ENCODE data around the gene NUDT2. TPM values are rescaled to one million over a fixed set of nuclear protein-coding genes. Genes with fewer than 3 reads are reported as not detected.
A peak's percentile ranks its signal among the peaks of the same experiment; 100 is the strongest.
"Not testable (repeated sequence)": the region's sequence is repeated elsewhere in the genome, so short reads cannot be mapped to it uniquely, and the experiment has no call there.

NUDT2 gene
- total and polyA plus RNA-seq, 7 experiments from 2014 or later = 7.5 to 63.3 (median 23.2) TPM

- no peak for DNase-seq
- no peak for ATAC-seq
- Mint-ChIP-seq H3K36me3 (peaks cover 5 to 24% (median 8%) of the 10 kb centered on the region in 5 donors), H3K4me3 (no peak overlapping the region), H3K4me1 (peaks cover 0 to 2% (median 0%) of the 10 kb centered on the region in 7 donors), H3K27me3 (no peaks in the 10 kb centered on the region), H3K9me3 (no peaks in the 10 kb centered on the region), H3K27ac (no peak overlapping the region)
- no peaks in the 10 kb centered on the region for H3K9me3 ChIP-seq (ENCODE audit: control insufficient read depth in 2 of 3, low read length in 3 of 3)
- CTCF ChIA-PET = no interaction called here
- H3K36me3 ChIP-seq (ENCODE audit: control insufficient read depth in 2 of 3, insufficient read depth in 3 of 3, low read length in 3 of 3) = peaks cover 0 to 3% (median 0%) of the 10 kb centered on the region in 3 experiments
- no peaks in the 10 kb centered on the region for H3K27me3 ChIP-seq (ENCODE audit: control insufficient read depth in 2 of 2, insufficient read depth in 2 of 2, low read length in 2 of 2)
- intact Hi-C loops (cut with micrococcal nuclease) = no loop called here
- POLR2A ChIA-PET = no interaction called here
- H3K4me3 ChIP-seq (ENCODE audit: low read length) = no peak overlapping the region
- no peaks in the 10 kb centered on the region for H3K4me1 ChIP-seq (ENCODE audit: control insufficient read depth in 2 of 2, insufficient read depth in 2 of 2, low read length in 2 of 2)
- no peak overlapping the region for H3K27ac ChIP-seq (ENCODE audit: low read depth, low read length)
Measured at GRCh38 chr9:34349324-34349723, 20.0 kb downstream of the NUDT2 start.

GRCh38 chr9:34352122-34352652, 22.8 kb downstream of the NUDT2 start:
- DNase-seq; H3K9me3 ChIP-seq (ENCODE audit: control insufficient read depth in 2 of 3, low read length in 3 of 3); H3K4me1 Mint-ChIP-seq; H3K27ac Mint-ChIP-seq; H3K4me3 ChIP-seq (ENCODE audit: low read length); H3K27me3 Mint-ChIP-seq; H3K36me3 ChIP-seq (ENCODE audit: control insufficient read depth in 2 of 3, insufficient read depth in 3 of 3, low read length in 3 of 3); intact Hi-C loops (cut with micrococcal nuclease); H3K4me3 Mint-ChIP-seq; H3K4me1 ChIP-seq (ENCODE audit: control insufficient read depth in 2 of 2, insufficient read depth in 2 of 2, low read length in 2 of 2); H3K27me3 ChIP-seq (ENCODE audit: control insufficient read depth in 2 of 2, insufficient read depth in 2 of 2, low read length in 2 of 2); ATAC-seq; POLR2A ChIA-PET; H3K27ac ChIP-seq (ENCODE audit: low read depth, low read length): not testable (repeated sequence)
- Mint-ChIP-seq H3K9me3 (peaks cover 0 to 22% (median 7%) of the 10 kb centered on the region in 11 donors), H3K36me3 (peaks cover 17 to 32% (median 22%) of the 10 kb centered on the region in 5 donors)
- CTCF ChIA-PET = interaction anchor here (0.7 kb wide), 1 partner anchor 95 kb away, joined by 3 read pairs; no protein-coding TSS in a partner anchor

DNA sequence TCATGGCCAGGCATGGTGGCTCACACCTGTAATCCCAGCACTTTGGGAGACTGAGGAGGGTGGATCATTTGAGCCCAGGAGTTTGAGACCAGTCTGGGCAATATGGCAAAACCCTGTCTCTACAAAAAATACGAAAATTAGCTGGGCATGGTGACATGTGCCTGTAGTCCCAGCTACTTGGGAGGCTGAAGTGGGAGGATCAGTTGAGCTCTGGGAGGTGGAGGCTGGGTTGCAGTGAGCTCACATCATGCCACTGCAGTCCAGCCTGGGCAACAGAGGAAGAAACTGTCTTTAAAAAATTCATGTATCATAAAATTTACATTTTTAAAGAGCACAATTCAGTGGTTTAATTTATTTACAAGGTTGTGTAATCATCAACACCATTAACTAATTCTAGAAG, 23.6 kb downstream of the NUDT2 start:
- H3K27me3 ChIP-seq (ENCODE audit: control insufficient read depth in 2 of 2, insufficient read depth in 2 of 2, low read length in 2 of 2); H3K4me3 Mint-ChIP-seq; POLR2A ChIA-PET; ATAC-seq; H3K4me3 ChIP-seq (ENCODE audit: low read length); H3K27me3 Mint-ChIP-seq; H3K27ac ChIP-seq (ENCODE audit: low read depth, low read length); H3K4me1 Mint-ChIP-seq; H3K27ac Mint-ChIP-seq; H3K4me1 ChIP-seq (ENCODE audit: control insufficient read depth in 2 of 2, insufficient read depth in 2 of 2, low read length in 2 of 2); intact Hi-C loops (cut with micrococcal nuclease); H3K36me3 ChIP-seq (ENCODE audit: control insufficient read depth in 2 of 3, insufficient read depth in 3 of 3, low read length in 3 of 3); DNase-seq; H3K9me3 ChIP-seq (ENCODE audit: control insufficient read depth in 2 of 3, low read length in 3 of 3): not testable (repeated sequence)
- Mint-ChIP-seq H3K9me3 (peaks cover 0 to 30% (median 7%) of the 10 kb centered on the region in 11 donors), H3K36me3 (peaks cover 13 to 32% (median 25%) of the 10 kb centered on the region in 5 donors)
- CTCF ChIA-PET = interaction anchor here (0.7 kb wide), 1 partner anchor 94 kb away, joined by 3 read pairs; no protein-coding TSS in a partner anchor

DNA sequence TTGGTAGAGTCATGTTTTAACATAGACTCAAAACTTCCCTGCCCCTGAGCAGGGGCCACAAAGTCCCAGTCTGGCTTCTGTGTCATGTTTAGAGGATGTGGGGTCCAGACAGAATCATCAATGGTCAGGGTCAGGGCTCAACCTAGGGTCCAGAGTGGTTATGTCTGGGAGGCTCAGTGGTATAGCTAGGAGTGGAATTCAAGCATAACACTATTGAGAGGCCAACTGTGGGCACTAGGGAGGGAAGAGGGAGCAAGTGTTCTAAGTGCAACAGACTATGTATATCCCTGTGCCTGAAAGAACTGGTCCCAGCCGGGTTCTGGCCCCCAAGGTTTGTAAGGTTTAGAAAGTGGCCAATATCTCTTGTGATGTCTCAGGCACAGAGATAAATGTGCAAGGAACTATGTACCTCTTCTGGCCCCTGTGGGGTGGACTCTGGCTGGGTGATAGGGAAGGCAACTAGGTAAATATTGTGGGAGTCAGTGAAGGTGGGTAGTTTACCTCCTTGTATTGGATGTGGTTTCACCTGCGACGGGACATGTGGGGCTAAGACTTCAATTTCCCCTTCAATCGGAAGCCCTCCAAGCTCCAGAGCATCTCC, 33.3 kb downstream of the NUDT2 start:
- H3K4me3 Mint-ChIP-seq = peak overlapping the region in 1 of 10 donors; percentile 2
- H3K36me3 Mint-ChIP-seq = peaks cover 0 to 14% (median 14%) of the 10 kb centered on the region in 5 donors
- intact Hi-C loops (cut with micrococcal nuclease) = no loop called here
- H3K36me3 ChIP-seq (ENCODE audit: control insufficient read depth in 2 of 3, insufficient read depth in 3 of 3, low read length in 3 of 3) = no peaks in the 10 kb centered on the region
- peaks cover 0 to 21% of the 10 kb centered on the region in 2 donors for H3K4me1 ChIP-seq (ENCODE audit: control insufficient read depth in 2 of 2, insufficient read depth in 2 of 2, low read length in 2 of 2)
- ChIA-PET POLR2A (interaction anchor here (1.3 kb wide), 1 partner anchor 18 kb away, joined by 3 read pairs; no protein-coding TSS in a partner anchor), CTCF (no interaction called here)
- DNase-seq (no peak), ATAC-seq (no peak)
- H3K27me3 Mint-ChIP-seq = no peaks in the 10 kb centered on the region
- H3K4me1 Mint-ChIP-seq = peaks cover 14 to 29% (median 20%) of the 10 kb centered on the region in 7 donors
- no peak overlapping the region for H3K27ac ChIP-seq (ENCODE audit: low read depth, low read length)
- no peaks in the 10 kb centered on the region for H3K27me3 ChIP-seq (ENCODE audit: control insufficient read depth in 2 of 2, insufficient read depth in 2 of 2, low read length in 2 of 2)
- no peaks in the 10 kb centered on the region for H3K9me3 ChIP-seq (ENCODE audit: control insufficient read depth in 2 of 3, low read length in 3 of 3)
- peak overlapping the region in 1 of 9 donors; percentile 68 for H3K27ac Mint-ChIP-seq
- peaks cover 0 to 6% (median 2%) of the 10 kb centered on the region in 11 donors for H3K9me3 Mint-ChIP-seq
- H3K4me3 ChIP-seq (ENCODE audit: low read length) = no peak overlapping the region

GRCh38 chr9:34363619-34364351, 34.4 kb downstream of the NUDT2 start:
- H3K4me1 Mint-ChIP-seq = peaks cover 14 to 29% (median 20%) of the 10 kb centered on the region in 7 donors
- DNase-seq (peak in 7 of 9 donors; percentile 23 to 65 (median 53)), ATAC-seq (peak; percentile 85)
- peak overlapping the region; percentile 24 to 87 (median 73) for H3K27ac Mint-ChIP-seq
- H3K27me3 ChIP-seq (ENCODE audit: control insufficient read depth in 2 of 2, insufficient read depth in 2 of 2, low read length in 2 of 2) = no peaks in the 10 kb centered on the region
- peaks cover 0 to 18% (median 13%) of the 10 kb centered on the region in 5 donors for H3K36me3 Mint-ChIP-seq
- H3K4me3 Mint-ChIP-seq = peak overlapping the region; percentile 26 to 79 (median 53)
- peak overlapping the region; percentile 22 for H3K27ac ChIP-seq (ENCODE audit: low read depth, low read length)
- no peaks in the 10 kb centered on the region for H3K36me3 ChIP-seq (ENCODE audit: control insufficient read depth in 2 of 3, insufficient read depth in 3 of 3, low read length in 3 of 3)
- H3K4me1 ChIP-seq (ENCODE audit: control insufficient read depth in 2 of 2, insufficient read depth in 2 of 2, low read length in 2 of 2) = peaks cover 0 to 21% of the 10 kb centered on the region in 2 donors
- H3K9me3 ChIP-seq (ENCODE audit: control insufficient read depth in 2 of 3, low read length in 3 of 3) = no peaks in the 10 kb centered on the region
- intact Hi-C loops (cut with micrococcal nuclease) = no loop called here
- no peak overlapping the region for H3K4me3 ChIP-seq (ENCODE audit: low read length)
- ChIA-PET CTCF (interaction anchor here (1.3 to 1.6 kb wide), 2 partner anchors 14 to 40 kb away, joined by 3 to 10 read pairs; no protein-coding TSS in a partner anchor), POLR2A (interaction anchor here (0.8 to 1.3 kb wide), 2 partner anchors 16 to 17 kb away, joined by 3 read pairs; no protein-coding TSS in a partner anchor)
- H3K9me3 Mint-ChIP-seq = peaks cover 0 to 5% (median 0%) of the 10 kb centered on the region in 11 donors
- H3K27me3 Mint-ChIP-seq = no peaks in the 10 kb centered on the region

GRCh38 chr9:34365282-34365681, 35.9 kb downstream of the NUDT2 start:
- no peak for DNase-seq
- Mint-ChIP-seq H3K27me3 (no peaks in the 10 kb centered on the region), H3K9me3 (peaks cover 0 to 5% (median 0%) of the 10 kb centered on the region in 11 donors), H3K4me3 (no peak overlapping the region), H3K36me3 (peaks cover 0 to 21% (median 17%) of the 10 kb centered on the region in 5 donors), H3K4me1 (peaks cover 14 to 29% (median 20%) of the 10 kb centered on the region in 7 donors), H3K27ac (peak overlapping the region in 1 of 9 donors; percentile 59)
- Histone ChIP-seq H3K27me3 (ENCODE audit: control insufficient read depth in 2 of 2, insufficient read depth in 2 of 2, low read length in 2 of 2) (no peaks in the 10 kb centered on the region), H3K4me1 (ENCODE audit: control insufficient read depth in 2 of 2, insufficient read depth in 2 of 2, low read length in 2 of 2) (peaks cover 0 to 21% of the 10 kb centered on the region in 2 donors), H3K9me3 (ENCODE audit: control insufficient read depth in 2 of 3, low read length in 3 of 3) (no peaks in the 10 kb centered on the region), H3K27ac (ENCODE audit: low read depth, low read length) (no peak overlapping the region), H3K4me3 (ENCODE audit: low read length) (no peak overlapping the region), H3K36me3 (ENCODE audit: control insufficient read depth in 2 of 3, insufficient read depth in 3 of 3, low read length in 3 of 3) (no peaks in the 10 kb centered on the region)
- intact Hi-C loops (cut with micrococcal nuclease) = no loop called here
- no peak for ATAC-seq
- CTCF ChIA-PET = interaction anchor here (0.8 kb wide), 1 partner anchor 154 kb away, joined by 4 read pairs; no protein-coding TSS in a partner anchor
- POLR2A ChIA-PET = no interaction called here
